Trophoblast cell (in vitro differentiated cells and primary cell): ENCODE data around the gene SH3TC1.

Experiments used
- DNase-seq, 2 donors: peaks; one replicate each; pipeline ENCODE4 v3.0.0-alpha.2; 2016
- H2AFZ ChIP-seq: 2 replicates; pipeline ENCODE4 v1.6.1; 2013; ENCODE audit warnings: low read length, moderate library complexity, mild to moderate bottlenecking; ENCODE audit not compliant: insufficient read depth, poor library complexity
- H2AK5ac ChIP-seq: 2 replicates; pipeline ENCODE4 v1.6.1; 2013; ENCODE audit warnings: mild to moderate bottlenecking, low read length
- H2BK120ac ChIP-seq: 2 replicates; pipeline ENCODE4 v1.6.1; 2013; ENCODE audit warnings: low read length, mild to moderate bottlenecking, moderate library complexity; ENCODE audit not compliant: insufficient read depth, poor library complexity
- H2BK12ac ChIP-seq: 2 replicates; pipeline ENCODE4 v1.6.1; 2013; ENCODE audit warnings: mild to moderate bottlenecking, low read length, moderate library complexity
- H2BK5ac ChIP-seq: 2 replicates; pipeline ENCODE4 v1.6.1; 2013; ENCODE audit warnings: low read length, low read depth, moderate library complexity, mild to moderate bottlenecking; ENCODE audit not compliant: poor library complexity
- H3K14ac ChIP-seq: 2 replicates; pipeline ENCODE4 v1.6.1; 2013; ENCODE audit warnings: mild to moderate bottlenecking, low read length
- H3K18ac ChIP-seq: 2 replicates; pipeline ENCODE4 v1.6.1; 2013; ENCODE audit warnings: mild to moderate bottlenecking, low read length
- H3K23ac ChIP-seq: 2 replicates; pipeline ENCODE4 v1.6.1; 2013; ENCODE audit warnings: low read length
- H3K27ac ChIP-seq: 2 replicates; pipeline ENCODE4 v1.5.1; 2013; ENCODE audit warnings: low read depth, mild to moderate bottlenecking, inconsistent platforms, low read length, moderate library complexity
- H3K27me3 ChIP-seq: 2 replicates; pipeline ENCODE4 v1.6.1; 2013; ENCODE audit warnings: inconsistent platforms, mild to moderate bottlenecking, low read length, moderate library complexity; ENCODE audit not compliant: insufficient read depth
- H3K36me3 ChIP-seq, 2 experiments: 1 replicate in 1 of 2; 2 replicates in 1 of 2; pipeline ENCODE4 v1.6.1; 2013; ENCODE audit warnings: low read length in 2 of 2, mild to moderate bottlenecking in 2 of 2, moderate library complexity in 1 of 2; ENCODE audit not compliant: insufficient read depth in 2 of 2, control insufficient read depth in 1 of 2
- H3K4ac ChIP-seq: 2 replicates; pipeline ENCODE4 v1.6.1; 2013; ENCODE audit warnings: low read depth, mild to moderate bottlenecking, low read length, moderate library complexity
- H3K4me1 ChIP-seq, 2 experiments: 1 replicate in 1 of 2; 2 replicates in 1 of 2; pipeline ENCODE4 v1.6.1; 2013; ENCODE audit warnings: low read length in 2 of 2, mild to moderate bottlenecking in 2 of 2, moderate library complexity in 1 of 2; ENCODE audit not compliant: insufficient read depth in 2 of 2, control insufficient read depth in 1 of 2
- H3K4me2 ChIP-seq: 2 replicates; pipeline ENCODE4 v1.6.1; 2013; ENCODE audit warnings: inconsistent platforms, mild to moderate bottlenecking, low read length, moderate library complexity
- H3K4me3 ChIP-seq: 2 replicates; pipeline ENCODE4 v1.5.1; 2013; ENCODE audit warnings: mild to moderate bottlenecking, low read depth, low read length, inconsistent platforms
- H3K79me1 ChIP-seq: one replicate; pipeline ENCODE4 v1.6.1; 2013; ENCODE audit warnings: low read length
- H3K79me2 ChIP-seq: 2 replicates; pipeline ENCODE4 v1.6.1; 2013; ENCODE audit warnings: low read length, mild to moderate bottlenecking; ENCODE audit not compliant: control insufficient read depth, insufficient read depth, poor library complexity
- H3K9ac ChIP-seq: 2 replicates; pipeline ENCODE4 v1.6.1; 2013; ENCODE audit warnings: mild to moderate bottlenecking, low read length
- H3K9me3 ChIP-seq: 2 replicates; pipeline ENCODE4 v1.6.1; 2013; ENCODE audit warnings: low read depth, mild to moderate bottlenecking, control low read depth, inconsistent platforms, low read length; ENCODE audit not compliant: insufficient read depth
- H4K12ac ChIP-seq: 2 replicates; pipeline ENCODE4 v1.6.1; 2013; ENCODE audit warnings: low read depth, mild to moderate bottlenecking, low read length, moderate library complexity
- H4K8ac ChIP-seq: 2 replicates; pipeline ENCODE4 v1.6.1; 2013; ENCODE audit warnings: low read depth, mild to moderate bottlenecking, low read length, moderate library complexity
- H4K91ac ChIP-seq: one replicate; pipeline ENCODE4 v1.6.1; 2013; ENCODE audit warnings: low read depth, mild to moderate bottlenecking, low read length, moderate library complexity
- WGBS: extraction: QIAGEN DNeasy Blood & Tissue Kit; methylation state at CpG from one replicate; pipeline ENCODE4 v1.1.7; 2013; ENCODE audit warnings: missing lambda C conversion rate; ENCODE audit not compliant: insufficient read length, insufficient coverage; ENCODE audit errors: extremely low coverage; 5-methylcytosine and 5-hydroxymethylcytosine counted together

Gene SH3TC1

DNA sequence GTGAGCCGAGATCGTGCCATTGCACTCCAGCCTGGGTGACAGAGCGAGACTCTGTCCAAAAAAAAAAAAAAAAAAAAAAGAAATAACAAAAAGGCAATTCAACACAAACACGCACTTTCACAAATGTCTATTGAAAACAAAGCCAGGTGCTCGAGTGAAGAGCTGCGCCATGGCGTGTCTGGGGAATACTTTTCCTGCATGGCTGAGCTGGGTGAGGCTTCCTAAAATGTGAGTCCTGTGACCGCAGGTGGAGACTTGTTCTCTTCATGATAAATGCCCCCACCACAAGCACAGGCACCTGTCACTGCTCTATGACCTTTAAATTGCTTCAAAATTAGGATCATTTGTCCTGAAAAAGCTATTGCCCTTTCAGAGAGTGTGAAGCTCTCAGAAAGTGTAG, 36.5 kb upstream of the SH3TC1 start:
- H3K4me3 ChIP-seq = no peak overlapping the region
- no peak overlapping the region for H3K9ac ChIP-seq
- no peak overlapping the region for H4K12ac ChIP-seq
- H3K27me3 ChIP-seq = peaks cover 16% of the 10 kb centered on the region
- no CpG with 5 or more reads among the region's 8 CpGs for WGBS
- no peak overlapping the region for H3K23ac ChIP-seq
- H3K79me2 ChIP-seq = peaks cover 1% of the 10 kb centered on the region
- no peak overlapping the region for H2AK5ac ChIP-seq
- H3K18ac ChIP-seq = no peak overlapping the region
- peaks cover 1% of the 10 kb centered on the region for H3K9me3 ChIP-seq
- no peak overlapping the region for H3K14ac ChIP-seq
- no peak for DNase-seq
- H2BK5ac ChIP-seq = no peak overlapping the region
- no peak overlapping the region for H4K91ac ChIP-seq
- peaks cover 10 to 12% of the 10 kb centered on the region in 2 experiments for H3K4me1 ChIP-seq
- no peak overlapping the region for H2BK12ac ChIP-seq
- no peak overlapping the region for H3K4ac ChIP-seq
- no peak overlapping the region for H3K27ac ChIP-seq
- no peak overlapping the region for H2AFZ ChIP-seq
- H4K8ac ChIP-seq = no peak overlapping the region
- H2BK120ac ChIP-seq = no peak overlapping the region
- H3K79me1 ChIP-seq = peaks cover 8% of the 10 kb centered on the region
- H3K36me3 ChIP-seq = no peaks in the 10 kb centered on the region
- H3K4me2 ChIP-seq = no peak overlapping the region

DNA sequence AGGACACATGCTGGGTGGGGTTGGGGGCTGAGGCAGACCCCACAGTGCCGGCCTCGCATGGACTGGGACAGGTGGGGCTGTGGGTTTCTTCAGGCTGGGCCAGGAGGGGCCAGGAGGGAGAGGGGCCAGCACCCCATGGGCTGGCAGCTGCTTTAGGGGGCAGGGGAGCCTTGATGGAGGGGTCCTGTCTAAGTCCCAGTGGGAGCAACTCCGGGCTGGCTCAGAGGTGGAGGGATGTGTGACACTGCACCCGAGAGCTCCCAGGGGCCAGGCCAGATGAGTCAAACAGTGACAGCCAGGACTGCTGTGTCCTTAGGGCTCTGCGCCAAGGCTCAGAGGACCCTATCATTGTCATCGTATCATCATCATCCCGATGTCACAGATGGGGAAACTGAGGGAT, 36.1 kb upstream of the SH3TC1 start:
- WGBS = no CpG with 5 or more reads among the region's 7 CpGs
- peaks cover 10 to 12% of the 10 kb centered on the region in 2 experiments for H3K4me1 ChIP-seq
- H3K36me3 ChIP-seq = no peaks in the 10 kb centered on the region

DNA sequence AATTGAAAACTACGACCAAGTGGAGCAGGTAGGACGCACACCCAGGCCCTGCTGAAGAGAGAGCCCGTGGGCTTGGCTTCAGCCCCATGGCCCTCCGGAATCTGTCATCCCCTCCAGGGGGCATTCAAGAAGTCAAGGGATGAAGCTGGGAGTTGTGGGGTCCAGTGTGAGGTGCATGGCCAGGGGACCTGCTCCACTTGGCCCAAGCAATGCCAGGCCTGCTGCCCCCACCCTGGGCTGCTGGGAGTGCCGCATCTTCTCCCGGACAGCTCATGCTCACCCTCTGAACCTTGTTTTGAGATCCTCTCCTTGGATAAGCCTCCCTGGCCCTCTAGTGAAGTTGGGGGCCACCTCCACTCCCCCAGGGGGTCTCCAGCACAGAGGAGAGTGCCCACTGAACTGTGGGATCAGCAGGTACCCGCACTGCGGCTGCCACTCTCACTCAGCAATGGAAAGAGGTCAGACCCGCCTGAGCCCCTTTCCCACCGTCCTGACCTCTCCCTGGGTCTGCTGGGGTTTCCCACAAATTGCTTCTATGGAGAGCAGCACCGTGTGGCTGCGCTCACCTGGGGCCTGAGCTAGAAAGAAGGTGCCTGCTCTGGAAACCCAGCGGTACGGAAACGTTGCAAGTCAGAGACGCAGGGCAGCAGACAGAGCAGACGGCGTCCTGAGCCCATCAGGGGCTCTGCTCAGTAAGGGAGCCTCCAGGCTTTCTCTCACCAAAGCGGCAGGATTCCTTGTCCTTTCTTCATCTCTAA, 35.5 kb upstream of the SH3TC1 start:
- Histone ChIP-seq H3K79me1 (peaks cover 8% of the 10 kb centered on the region), H3K79me2 (peaks cover 1% of the 10 kb centered on the region), H4K12ac (no peak overlapping the region), H3K14ac (no peak overlapping the region), H3K4ac (no peak overlapping the region), H2BK120ac (no peak overlapping the region), H3K4me2 (no peak overlapping the region), H2AK5ac (no peak overlapping the region), H2BK5ac (no peak overlapping the region), H3K23ac (no peak overlapping the region), H3K9me3 (peaks cover 4% of the 10 kb centered on the region), H2AFZ (no peak overlapping the region), H4K91ac (no peak overlapping the region), H3K4me3 (no peak overlapping the region), H3K36me3 (no peaks in the 10 kb centered on the region), H2BK12ac (no peak overlapping the region), H3K27ac (no peak overlapping the region), H3K27me3 (peaks cover 6% of the 10 kb centered on the region), H4K8ac (no peak overlapping the region), H3K4me1 (peaks cover 8 to 11% of the 10 kb centered on the region in 2 experiments), H3K9ac (no peak overlapping the region), H3K18ac (no peak overlapping the region)
- DNase-seq = no peak
- WGBS = no CpG with 5 or more reads among the region's 19 CpGs

More for the DNA sequence above, 36.1 kb upstream of the SH3TC1 start:
- Histone ChIP-seq H2BK12ac (no peak overlapping the region), H4K91ac (no peak overlapping the region), H3K4ac (no peak overlapping the region), H2AK5ac (no peak overlapping the region), H3K9ac (no peak overlapping the region), H3K27ac (no peak overlapping the region), H3K4me3 (no peak overlapping the region), H3K79me1 (peaks cover 8% of the 10 kb centered on the region), H3K23ac (no peak overlapping the region), H3K14ac (no peak overlapping the region), H3K27me3 (peaks cover 12% of the 10 kb centered on the region), H2BK5ac (no peak overlapping the region), H4K8ac (no peak overlapping the region), H3K18ac (no peak overlapping the region), H2BK120ac (no peak overlapping the region), H3K9me3 (no peaks in the 10 kb centered on the region), H2AFZ (no peak overlapping the region), H4K12ac (no peak overlapping the region), H3K4me2 (no peak overlapping the region), H3K79me2 (peaks cover 1% of the 10 kb centered on the region)
- no peak for DNase-seq

GRCh38 chr4:8164194-8164565, 34.9 kb upstream of the SH3TC1 start:
- H3K9me3 ChIP-seq = peaks cover 4% of the 10 kb centered on the region
- no peak overlapping the region for H2BK120ac ChIP-seq
- peaks cover under 1% of the 10 kb centered on the region for H3K79me2 ChIP-seq
- no peak overlapping the region for H3K18ac ChIP-seq
- H3K79me1 ChIP-seq = peaks cover 5% of the 10 kb centered on the region
- no peak overlapping the region for H3K4me2 ChIP-seq
- H3K27me3 ChIP-seq = peaks cover 4% of the 10 kb centered on the region
- no peak overlapping the region for H3K9ac ChIP-seq
- H2AK5ac ChIP-seq = no peak overlapping the region
- H2BK12ac ChIP-seq = no peak overlapping the region
- no CpG with 5 or more reads among the region's 9 CpGs for WGBS
- no peak overlapping the region for H2AFZ ChIP-seq
- no peak overlapping the region for H2BK5ac ChIP-seq
- peaks cover 7 to 10% of the 10 kb centered on the region in 2 experiments for H3K4me1 ChIP-seq
- no peak overlapping the region for H3K27ac ChIP-seq
- no peak overlapping the region for H3K23ac ChIP-seq
- no peak overlapping the region for H3K4me3 ChIP-seq
- DNase-seq = no peak
- no peak overlapping the region for H3K14ac ChIP-seq
- no peak overlapping the region for H3K4ac ChIP-seq
- H4K91ac ChIP-seq = no peak overlapping the region
- no peak overlapping the region for H4K12ac ChIP-seq
- no peaks in the 10 kb centered on the region for H3K36me3 ChIP-seq
- H4K8ac ChIP-seq = no peak overlapping the region
